D721Med (cell line): ENCODE measurements around the gene AHNAK2.

Experiments
- DNase-seq: peaks from one replicate; pipeline ENCODE4 v3.0.0; 2011; ENCODE audit warnings: low spot score; ENCODE audit not compliant: insufficient read length
- FAIRE-seq: peaks from 2 replicates; lab custom pipeline; 2011; peaks lifted over from hg19 to GRCh38; lab: Jason Lieb, UNC
- CTCF ChIP-seq: IDR thresholded peaks from 2 replicates; pipeline ENCODE4 v1.5.1; 2012; ENCODE audit warnings: mild to moderate bottlenecking, control low read depth; ENCODE audit not compliant: insufficient read depth; ENCODE audit errors: missing control alignments

Gene AHNAK2

GRCh38 chr14:105005329-105005928 is 27.3 kb upstream of the AHNAK2 start:
- FAIRE-seq (no peak), DNase-seq (no peak)
- TF ChIP-seq CTCF: no peak

DNA sequence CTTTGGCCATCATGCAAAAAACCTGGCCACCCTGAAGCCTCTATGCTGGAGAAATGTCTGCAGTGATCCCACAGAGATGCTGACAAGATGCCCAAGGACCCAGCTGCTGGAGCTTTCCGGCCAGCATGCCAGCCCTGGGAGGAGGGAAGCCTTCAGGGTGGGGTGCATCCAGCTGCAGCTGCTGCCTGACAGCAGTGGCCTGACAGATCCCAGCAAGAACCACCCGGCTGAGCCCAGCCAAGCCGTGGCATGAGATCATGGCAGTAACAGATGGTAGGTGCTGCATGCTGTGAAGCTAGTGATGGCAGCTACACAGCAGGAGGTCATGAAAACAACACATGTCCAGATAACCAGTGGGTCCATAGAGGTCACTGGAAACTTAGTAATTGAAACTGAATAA is 21.2 kb upstream of the AHNAK2 start:
- DNase-seq (no peak), FAIRE-seq (no peak)
- TF ChIP-seq CTCF: no peak

- FAIRE-seq: no peak
- no peak for TF ChIP-seq CTCF
- no peak for DNase-seq
These were observed 20.6 kb upstream of the AHNAK2 start for GRCh38 chr14:104998801-104999200.

DNA sequence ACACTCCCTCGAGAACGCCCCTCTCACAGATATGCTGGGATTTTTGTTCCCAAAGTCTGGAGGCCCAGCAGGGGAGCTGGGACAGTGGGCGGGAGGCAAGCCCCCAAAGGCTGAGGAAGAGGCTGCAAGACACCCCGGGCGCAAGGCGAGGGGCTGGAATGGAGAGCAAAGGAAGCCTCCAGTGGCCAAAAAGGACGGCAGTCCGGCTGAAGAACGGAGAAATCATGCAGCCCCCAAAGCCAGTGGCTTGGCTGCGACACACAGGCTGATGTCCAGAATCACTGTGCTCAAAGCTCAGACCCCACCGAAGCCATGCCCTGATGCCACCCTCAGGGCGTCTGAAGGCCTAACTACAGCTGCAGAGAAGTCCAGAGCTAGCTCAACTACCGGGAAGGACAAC is 18.3 kb upstream of the AHNAK2 start:
- TF ChIP-seq CTCF: no peak
- no peak for FAIRE-seq
- DNase-seq: no peak

DNA sequence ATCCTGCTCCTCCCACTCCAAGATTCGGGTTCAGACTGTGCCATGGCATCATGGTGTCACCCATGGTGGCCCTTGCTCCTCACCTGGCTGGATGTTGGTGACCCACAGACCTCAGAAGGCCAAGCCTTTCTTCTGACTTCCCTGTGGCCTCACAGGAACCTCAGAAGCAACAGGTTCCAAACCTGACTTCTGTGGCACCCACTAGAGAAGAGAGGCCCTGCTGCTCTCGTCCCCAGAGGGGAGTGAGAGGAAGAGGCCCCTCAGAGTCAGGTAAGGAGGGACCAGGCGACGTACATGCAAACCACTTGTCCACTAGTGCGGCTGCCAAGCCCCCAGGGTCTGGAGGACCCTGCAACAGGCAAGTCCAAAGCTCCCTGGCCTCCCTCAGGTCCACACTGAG is 17.9 kb upstream of the AHNAK2 start:
- no peak for DNase-seq
- no peak for FAIRE-seq
- no peak for TF ChIP-seq CTCF

DNA sequence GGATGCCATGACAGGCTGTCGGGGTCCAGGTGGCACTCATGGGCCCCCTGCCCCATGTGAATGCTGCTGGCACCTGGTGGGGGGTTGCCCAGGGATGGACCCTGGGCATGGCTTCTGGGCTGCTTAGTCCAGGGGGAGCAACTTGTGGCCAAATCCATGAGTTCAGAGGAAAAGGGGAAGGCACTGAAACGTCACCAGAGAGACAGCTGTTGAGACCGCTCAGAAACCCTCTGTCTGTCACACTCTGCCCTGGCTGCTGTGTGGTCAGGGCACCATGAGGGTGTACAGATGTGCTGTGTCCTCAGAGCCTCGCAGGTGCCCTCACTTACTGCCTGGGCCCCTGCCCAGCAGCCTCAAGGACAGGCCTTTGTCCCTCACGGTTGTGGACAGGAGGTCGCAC is 16.8 kb upstream of the AHNAK2 start:
- FAIRE-seq (no peak), DNase-seq (no peak)
- no peak for TF ChIP-seq CTCF

GRCh38 chr14:104993808-104994591 is 15.8 kb upstream of the AHNAK2 start:
- no peak for FAIRE-seq
- no peak for TF ChIP-seq CTCF
- no peak for DNase-seq
